ENCODE data around the gene CACNA1B.

Gene CACNA1B

DNA sequence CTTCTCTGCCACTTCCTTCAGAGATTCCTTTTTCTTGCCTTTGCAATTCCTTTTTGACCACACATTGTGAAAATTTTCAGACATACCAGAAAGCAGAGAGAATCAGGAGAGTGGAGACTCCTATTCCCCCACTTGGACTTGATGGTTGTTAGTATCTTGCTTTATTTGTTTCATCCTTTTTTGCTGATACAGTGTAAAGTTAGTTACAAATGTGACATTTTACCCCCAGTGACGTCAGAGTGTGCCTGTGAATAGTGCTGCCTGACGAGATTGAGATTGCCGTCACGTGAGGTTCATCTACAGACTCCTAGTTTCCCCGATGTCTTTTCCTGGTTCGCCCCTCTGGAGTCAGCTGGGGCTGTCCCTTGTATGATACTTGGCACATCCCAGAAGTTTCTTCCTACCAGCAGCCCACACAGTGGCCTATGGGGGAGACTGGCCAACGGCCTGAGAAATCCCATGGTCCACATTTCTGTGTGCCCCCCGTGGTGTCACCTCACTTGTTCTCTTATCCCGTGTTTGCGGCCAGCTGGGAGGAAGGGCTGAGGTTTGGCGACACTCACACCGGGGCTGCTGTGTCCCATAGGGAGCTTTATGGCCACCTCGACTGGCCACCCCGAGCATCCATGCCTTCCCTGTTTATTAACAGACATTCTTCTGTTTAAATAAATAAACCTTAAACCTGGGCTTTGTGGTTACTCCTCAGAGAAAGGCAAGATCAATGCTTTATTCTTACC, 48.2 kb upstream of the CACNA1B start:
- Histone ChIP-seq H3K4me1 (ENCODE audit: insufficient read depth, low read length) (no peaks in the 10 kb centered on the region), H2AFZ (ENCODE audit: low read depth, low read length) (no peak overlapping the region), H3K4me2 (ENCODE audit: insufficient read depth, low read length) (no peak overlapping the region), H3K27me3 (ENCODE audit: insufficient read depth, low read length, poor library complexity) (no peaks in the 10 kb centered on the region), H4K20me1 (ENCODE audit: insufficient read depth, low read length) (peaks cover 36% of the 10 kb centered on the region), H3K9ac (ENCODE audit: low read depth, low read length) (no peak overlapping the region), H3K9me3 (ENCODE audit: insufficient read depth, low read length, severe bottlenecking) (peaks cover 5% of the 10 kb centered on the region), H3K4me3 (ENCODE audit: low read depth in 1 of 2, low read length in 2 of 2) (no peak overlapping the region), H3K27ac (ENCODE audit: low read length) (no peak overlapping the region), H3K36me3 (ENCODE audit: insufficient read depth, low read length) (peaks cover 72% of the 10 kb centered on the region), H3K79me2 (ENCODE audit: insufficient read depth, low read length) (0 out of 2 replicates have a peak, but pooled peaks cover 3% of the 10 kb centered on the region)
- no peak for TF ChIP-seq EZH2 (IDR thresholded peaks at IDR 0.05; ENCODE audit: borderline replicate concordance, low read depth, low read length, severe bottlenecking)
- TF ChIP-seq, protein P1, sequence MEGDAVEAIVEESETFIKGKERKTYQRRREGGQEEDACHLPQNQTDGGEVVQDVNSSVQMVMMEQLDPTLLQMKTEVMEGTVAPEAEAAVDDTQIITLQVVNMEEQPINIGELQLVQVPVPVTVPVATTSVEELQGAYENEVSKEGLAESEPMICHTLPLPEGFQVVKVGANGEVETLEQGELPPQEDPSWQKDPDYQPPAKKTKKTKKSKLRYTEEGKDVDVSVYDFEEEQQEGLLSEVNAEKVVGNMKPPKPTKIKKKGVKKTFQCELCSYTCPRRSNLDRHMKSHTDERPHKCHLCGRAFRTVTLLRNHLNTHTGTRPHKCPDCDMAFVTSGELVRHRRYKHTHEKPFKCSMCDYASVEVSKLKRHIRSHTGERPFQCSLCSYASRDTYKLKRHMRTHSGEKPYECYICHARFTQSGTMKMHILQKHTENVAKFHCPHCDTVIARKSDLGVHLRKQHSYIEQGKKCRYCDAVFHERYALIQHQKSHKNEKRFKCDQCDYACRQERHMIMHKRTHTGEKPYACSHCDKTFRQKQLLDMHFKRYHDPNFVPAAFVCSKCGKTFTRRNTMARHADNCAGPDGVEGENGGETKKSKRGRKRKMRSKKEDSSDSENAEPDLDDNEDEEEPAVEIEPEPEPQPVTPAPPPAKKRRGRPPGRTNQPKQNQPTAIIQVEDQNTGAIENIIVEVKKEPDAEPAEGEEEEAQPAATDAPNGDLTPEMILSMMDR (IDR thresholded peaks at IDR 0.05; ENCODE audit: borderline replicate concordance, extremely low read depth, low read length, poor library complexity, severe bottlenecking): no peak
- no peak for DNase-seq
- no peak for ATAC-seq (ENCODE audit: insufficient read depth, low read depth)

DNA sequence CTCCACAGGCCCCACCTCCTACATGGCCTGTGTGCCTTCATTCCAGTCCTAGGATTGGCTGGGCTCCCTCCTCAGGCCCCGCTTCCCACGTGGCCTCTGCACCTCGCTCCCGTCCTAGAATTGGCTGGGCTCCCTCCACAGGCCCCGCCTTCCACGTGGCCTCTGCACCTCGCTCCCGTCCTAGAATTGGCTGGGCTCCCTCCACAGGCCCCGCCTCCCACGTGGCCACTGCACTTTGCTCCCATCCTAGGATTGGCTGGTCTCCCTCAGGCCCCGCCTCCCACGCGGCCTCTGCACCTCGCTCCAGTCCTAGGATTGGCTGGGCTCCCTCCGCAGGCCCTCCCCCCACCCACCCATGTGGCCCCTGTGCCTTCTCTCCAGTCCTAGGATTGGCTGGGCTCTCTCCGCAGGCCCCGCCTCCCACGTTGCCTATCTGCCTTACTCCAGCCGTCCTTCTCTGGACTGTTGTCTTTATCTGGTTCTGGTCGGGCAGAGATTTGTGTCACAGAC, 45.3 kb upstream of the CACNA1B start:
- Histone ChIP-seq H3K9me3 (ENCODE audit: insufficient read depth, low read length, severe bottlenecking) (no peaks in the 10 kb centered on the region), H4K20me1 (ENCODE audit: insufficient read depth, low read length) (peaks cover 29% of the 10 kb centered on the region), H3K79me2 (ENCODE audit: insufficient read depth, low read length) (no peaks in the 10 kb centered on the region), H3K9ac (ENCODE audit: low read depth, low read length) (no peak overlapping the region), H3K27ac (ENCODE audit: low read length) (no peak overlapping the region), H3K4me1 (ENCODE audit: insufficient read depth, low read length) (no peaks in the 10 kb centered on the region), H3K4me2 (ENCODE audit: insufficient read depth, low read length) (no peak overlapping the region), H3K4me3 (ENCODE audit: low read depth in 1 of 2, low read length in 2 of 2) (no peak overlapping the region), H2AFZ (ENCODE audit: low read depth, low read length) (no peak overlapping the region), H3K27me3 (ENCODE audit: insufficient read depth, low read length, poor library complexity) (no peaks in the 10 kb centered on the region), H3K36me3 (ENCODE audit: insufficient read depth, low read length) (peaks cover 74% of the 10 kb centered on the region)
- TF ChIP-seq, protein P1 (IDR thresholded peaks at IDR 0.05; ENCODE audit: borderline replicate concordance, extremely low read depth, low read length, poor library complexity, severe bottlenecking): no peak
- no peak for TF ChIP-seq EZH2 (IDR thresholded peaks at IDR 0.05; ENCODE audit: borderline replicate concordance, low read depth, low read length, severe bottlenecking)
- ATAC-seq (ENCODE audit: insufficient read depth, low read depth) (no peak), DNase-seq (no peak)

DNA sequence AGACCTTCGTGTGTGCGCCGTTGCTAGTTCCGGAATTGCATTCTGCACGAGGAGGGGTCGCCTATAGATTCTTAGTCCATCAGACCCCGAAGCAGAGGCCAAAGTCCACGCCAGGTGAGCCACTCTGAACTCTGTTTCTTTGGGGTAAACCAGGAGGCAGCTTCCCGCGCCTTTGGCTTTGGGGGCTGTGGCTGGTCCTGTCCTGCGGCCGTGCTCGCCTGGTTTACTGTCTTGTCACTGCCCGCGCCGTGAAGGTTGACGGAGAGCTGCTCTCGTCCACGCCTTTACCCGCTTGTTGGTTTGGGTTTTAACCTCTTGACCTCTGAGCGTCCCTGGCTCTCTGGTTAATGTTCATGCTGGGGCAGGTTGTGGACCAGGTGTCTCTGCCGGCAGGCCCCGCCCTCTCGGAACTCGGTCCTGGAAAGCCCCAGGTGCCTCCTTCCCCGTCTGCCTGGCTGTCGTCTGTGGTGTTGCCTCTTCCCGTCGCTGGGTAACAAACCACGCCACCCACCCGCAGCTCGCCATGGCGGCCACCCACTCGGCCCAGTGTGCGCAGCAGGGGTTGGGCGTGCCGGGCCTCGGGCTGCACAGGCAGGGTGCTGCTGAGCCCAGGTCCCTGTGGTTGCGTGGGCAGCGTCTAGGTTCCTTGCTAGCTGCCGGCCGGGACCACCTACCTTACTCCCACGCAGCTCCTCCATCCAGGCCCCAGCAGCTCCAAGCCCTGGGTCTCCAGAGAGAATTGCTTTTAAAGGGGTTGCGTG, 44.6 kb upstream of the CACNA1B start:
- ATAC-seq (ENCODE audit: insufficient read depth, low read depth) (no peak), DNase-seq (no peak)
- H3K4me3 ChIP-seq (ENCODE audit: low read depth in 1 of 2, low read length in 2 of 2): no peak overlapping the region
- H3K27ac ChIP-seq (ENCODE audit: low read length): no peak overlapping the region
- no peaks in the 10 kb centered on the region for H3K79me2 ChIP-seq (ENCODE audit: insufficient read depth, low read length)
- no peak overlapping the region for H3K9ac ChIP-seq (ENCODE audit: low read depth, low read length)
- peaks cover 73% of the 10 kb centered on the region for H3K36me3 ChIP-seq (ENCODE audit: insufficient read depth, low read length)
- H3K4me1 ChIP-seq (ENCODE audit: insufficient read depth, low read length): no peaks in the 10 kb centered on the region
- no peak for TF ChIP-seq EZH2 (IDR thresholded peaks at IDR 0.05; ENCODE audit: borderline replicate concordance, low read depth, low read length, severe bottlenecking)
- TF ChIP-seq, protein P1 (IDR thresholded peaks at IDR 0.05; ENCODE audit: borderline replicate concordance, extremely low read depth, low read length, poor library complexity, severe bottlenecking): no peak
- no peaks in the 10 kb centered on the region for H3K9me3 ChIP-seq (ENCODE audit: insufficient read depth, low read length, severe bottlenecking)
- no peak overlapping the region for H2AFZ ChIP-seq (ENCODE audit: low read depth, low read length)
- no peaks in the 10 kb centered on the region for H3K27me3 ChIP-seq (ENCODE audit: insufficient read depth, low read length, poor library complexity)
- peaks cover 25% of the 10 kb centered on the region for H4K20me1 ChIP-seq (ENCODE audit: insufficient read depth, low read length)
- no peak overlapping the region for H3K4me2 ChIP-seq (ENCODE audit: insufficient read depth, low read length)
